NB4 (cell line): ENCODE measurements around the gene DNAAF1.
"Not testable (repeated sequence)": the region's sequence is repeated elsewhere in the genome, so short reads cannot be mapped to it uniquely, and the experiment has no call there.

ENCODE experiments used
- MYC ChIP-seq: IDR thresholded peaks from 2 replicates; pipeline ENCODE4 v1.6.1; 2011; ENCODE audit warnings: low read depth, low read length
- POLR2A ChIP-seq: IDR thresholded peaks from 2 replicates; pipeline ENCODE4 v1.6.1; 2011; ENCODE audit warnings: mild to moderate bottlenecking; ENCODE audit not compliant: insufficient read length; ENCODE audit errors: extremely low read depth
- TF ChIP-seq, protein P1 (sequence below): IDR thresholded peaks from one replicate; pipeline ENCODE4 v1.5.1; 2012; ENCODE audit warnings: low read depth, low read length

DNA sequence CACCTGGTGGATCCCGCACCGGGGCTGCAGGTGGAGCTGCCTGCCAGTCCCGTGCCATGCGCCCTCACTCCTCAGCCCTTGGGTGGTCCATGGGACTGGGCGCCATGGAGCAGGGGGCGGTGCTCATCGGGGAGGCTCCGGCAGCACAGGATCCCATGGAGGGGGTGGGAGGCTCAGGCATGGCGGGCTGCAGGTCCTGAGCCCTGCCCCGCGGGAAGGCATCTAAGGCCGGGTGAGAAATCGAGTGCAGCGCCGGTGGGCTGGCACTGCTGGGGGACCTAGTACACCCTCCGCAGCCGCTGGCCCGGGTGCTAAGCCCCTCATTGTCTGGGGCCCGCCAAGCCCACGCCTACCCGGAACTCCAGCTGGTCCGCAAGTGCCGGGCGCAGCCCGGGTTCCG lies 59.4 kb downstream of the DNAAF1 start:
- TF ChIP-seq, protein P1, sequence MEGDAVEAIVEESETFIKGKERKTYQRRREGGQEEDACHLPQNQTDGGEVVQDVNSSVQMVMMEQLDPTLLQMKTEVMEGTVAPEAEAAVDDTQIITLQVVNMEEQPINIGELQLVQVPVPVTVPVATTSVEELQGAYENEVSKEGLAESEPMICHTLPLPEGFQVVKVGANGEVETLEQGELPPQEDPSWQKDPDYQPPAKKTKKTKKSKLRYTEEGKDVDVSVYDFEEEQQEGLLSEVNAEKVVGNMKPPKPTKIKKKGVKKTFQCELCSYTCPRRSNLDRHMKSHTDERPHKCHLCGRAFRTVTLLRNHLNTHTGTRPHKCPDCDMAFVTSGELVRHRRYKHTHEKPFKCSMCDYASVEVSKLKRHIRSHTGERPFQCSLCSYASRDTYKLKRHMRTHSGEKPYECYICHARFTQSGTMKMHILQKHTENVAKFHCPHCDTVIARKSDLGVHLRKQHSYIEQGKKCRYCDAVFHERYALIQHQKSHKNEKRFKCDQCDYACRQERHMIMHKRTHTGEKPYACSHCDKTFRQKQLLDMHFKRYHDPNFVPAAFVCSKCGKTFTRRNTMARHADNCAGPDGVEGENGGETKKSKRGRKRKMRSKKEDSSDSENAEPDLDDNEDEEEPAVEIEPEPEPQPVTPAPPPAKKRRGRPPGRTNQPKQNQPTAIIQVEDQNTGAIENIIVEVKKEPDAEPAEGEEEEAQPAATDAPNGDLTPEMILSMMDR = not testable (repeated sequence)
- TF ChIP-seq POLR2A, MYC: not testable (repeated sequence)
